Uterus (tissue), 4 donors: ENCODE measurements around the gene GSE1. TPM values are rescaled to one million over a fixed set of nuclear protein-coding genes. Genes with fewer than 3 reads are reported as not detected.

Source experiments
- DNase-seq, 2 donors: peaks; one replicate each; pipeline ENCODE4 v3.0.0-alpha.2; 2019 to 2020
- H3K27ac ChIP-seq, 2 donors: fragments of 200-600 bp; sonication (generic); 1 replicate in 1 of 2; 2 replicates in 1 of 2; pipeline ENCODE4 v1.5.1; 2016 to 2018
- H3K27me3 ChIP-seq, 2 donors: fragments of 200-600 bp; sonication (generic); one replicate each; pipeline ENCODE4 v1.5.1; 2018 to 2019; ENCODE audit warnings: control low read depth in 1 of 2
- H3K36me3 ChIP-seq, 2 donors: fragments of 200-600 bp; sonication (generic); one replicate each; pipeline ENCODE4 v1.5.1; 2019; ENCODE audit warnings: control low read depth in 1 of 2
- H3K4me1 ChIP-seq, 2 donors: fragments of 200-600 bp; sonication (generic); one replicate each; pipeline ENCODE4 v1.5.1; 2018 to 2019; ENCODE audit warnings: control low read depth in 1 of 2
- H3K4me3 ChIP-seq, 2 donors: fragments of 200-600 bp; sonication (generic); 1 replicate in 1 of 2; 2 replicates in 1 of 2; pipeline ENCODE4 v1.5.1; 2018 to 2019; ENCODE audit warnings: mild to moderate bottlenecking in 1 of 2
- H3K9me3 ChIP-seq, 2 donors: fragments of 200-600 bp; sonication (generic); one replicate each; pipeline ENCODE4 v1.5.1; 2019; ENCODE audit warnings: control low read depth in 1 of 2
- POLR2A ChIP-seq, 2 donors: fragments of 450-650 bp; IDR thresholded peaks; one replicate each; pipeline ENCODE4 v1.6.1; 2016; ENCODE audit warnings: antibody characterized with exemption in 2 of 2, mild to moderate bottlenecking in 1 of 2, moderate library complexity in 1 of 2
- intact Hi-C: fragments of 100-400 bp; cut with DNase I; formaldehyde crosslinking; loops from one replicate; pipeline ENCODE4 v1.15.1; 2023; ENCODE audit warnings: low total_unique reads
- total RNA-seq, 4 donors: library from RNA; depleted of rRNA in 3 of 4; stranded (reverse); fragments of >200 nt in 3 of 4; gene quantifications; one replicate each; pipeline versions ENCODE4 v1.1.0 to v1.2.4, GENCODE V29; 2014 to 2023
- TF ChIP-seq, protein P1 (sequence below), 4 experiments: fragments of 200-600 bp in 2 of 4; fragments of 450-650 bp in 2 of 4; sonication (generic) in 2 of 4; IDR thresholded peaks; one replicate each; pipeline ENCODE4 v1.5.1; 2016 to 2019; ENCODE audit warnings: antibody characterized with exemption in 4 of 4, mild to moderate bottlenecking in 2 of 4, moderate library complexity in 1 of 4
- donor health status: DM: yes; HTN: yes; CAD: no.

GSE1 gene
- total RNA-seq, 4 donors from 2014 or later, result 32.6 to 128 (median 73.9) TPM

- TF ChIP-seq, protein P1, sequence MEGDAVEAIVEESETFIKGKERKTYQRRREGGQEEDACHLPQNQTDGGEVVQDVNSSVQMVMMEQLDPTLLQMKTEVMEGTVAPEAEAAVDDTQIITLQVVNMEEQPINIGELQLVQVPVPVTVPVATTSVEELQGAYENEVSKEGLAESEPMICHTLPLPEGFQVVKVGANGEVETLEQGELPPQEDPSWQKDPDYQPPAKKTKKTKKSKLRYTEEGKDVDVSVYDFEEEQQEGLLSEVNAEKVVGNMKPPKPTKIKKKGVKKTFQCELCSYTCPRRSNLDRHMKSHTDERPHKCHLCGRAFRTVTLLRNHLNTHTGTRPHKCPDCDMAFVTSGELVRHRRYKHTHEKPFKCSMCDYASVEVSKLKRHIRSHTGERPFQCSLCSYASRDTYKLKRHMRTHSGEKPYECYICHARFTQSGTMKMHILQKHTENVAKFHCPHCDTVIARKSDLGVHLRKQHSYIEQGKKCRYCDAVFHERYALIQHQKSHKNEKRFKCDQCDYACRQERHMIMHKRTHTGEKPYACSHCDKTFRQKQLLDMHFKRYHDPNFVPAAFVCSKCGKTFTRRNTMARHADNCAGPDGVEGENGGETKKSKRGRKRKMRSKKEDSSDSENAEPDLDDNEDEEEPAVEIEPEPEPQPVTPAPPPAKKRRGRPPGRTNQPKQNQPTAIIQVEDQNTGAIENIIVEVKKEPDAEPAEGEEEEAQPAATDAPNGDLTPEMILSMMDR (IDR thresholded peaks at IDR 0.05), result no peak
- no peak for TF ChIP-seq POLR2A (IDR thresholded peaks at IDR 0.05)
Observed at GRCh38 chr16:85631230-85631629, 18.1 kb downstream of the GSE1 start.

GRCh38 chr16:85631802-85632393, 18.8 kb downstream of the GSE1 start:
- DNase-seq, result no peak
- no peak overlapping the region for H3K27ac ChIP-seq
- H3K36me3 ChIP-seq, result no peaks in the 10 kb centered on the region
- peaks cover 0 to 10% of the 10 kb centered on the region in 2 donors for H3K4me1 ChIP-seq
- no peaks in the 10 kb centered on the region for H3K9me3 ChIP-seq
- TF ChIP-seq POLR2A (IDR thresholded peaks at IDR 0.05), result no peak
- TF ChIP-seq, protein P1 (IDR thresholded peaks at IDR 0.05), result no peak
- no peak overlapping the region for H3K4me3 ChIP-seq
- intact Hi-C loops, result no loop called here
- no peaks in the 10 kb centered on the region for H3K27me3 ChIP-seq

More at GRCh38 chr16:85631230-85631629, 18.1 kb downstream of the GSE1 start:
- Histone ChIP-seq H3K9me3 (no peaks in the 10 kb centered on the region), H3K36me3 (no peaks in the 10 kb centered on the region), H3K4me3 (no peak overlapping the region), H3K27ac (no peak overlapping the region), H3K4me1 (peaks cover 0 to 10% of the 10 kb centered on the region in 2 donors), H3K27me3 (no peaks in the 10 kb centered on the region)
- intact Hi-C loops, result no loop called here
- no peak for DNase-seq

GRCh38 chr16:85632709-85633437, 19.8 kb downstream of the GSE1 start:
- H3K4me3 ChIP-seq, result no peak overlapping the region
- TF ChIP-seq POLR2A (IDR thresholded peaks at IDR 0.05), result no peak
- TF ChIP-seq, protein P1 (IDR thresholded peaks at IDR 0.05), result no peak
- peaks cover 0 to under 1% of the 10 kb centered on the region in 2 donors for H3K4me1 ChIP-seq
- intact Hi-C loops, result no loop called here
- no peaks in the 10 kb centered on the region for H3K27me3 ChIP-seq
- no peak for DNase-seq
- H3K9me3 ChIP-seq, result no peaks in the 10 kb centered on the region
- H3K36me3 ChIP-seq, result no peaks in the 10 kb centered on the region
- no peak overlapping the region for H3K27ac ChIP-seq

DNA sequence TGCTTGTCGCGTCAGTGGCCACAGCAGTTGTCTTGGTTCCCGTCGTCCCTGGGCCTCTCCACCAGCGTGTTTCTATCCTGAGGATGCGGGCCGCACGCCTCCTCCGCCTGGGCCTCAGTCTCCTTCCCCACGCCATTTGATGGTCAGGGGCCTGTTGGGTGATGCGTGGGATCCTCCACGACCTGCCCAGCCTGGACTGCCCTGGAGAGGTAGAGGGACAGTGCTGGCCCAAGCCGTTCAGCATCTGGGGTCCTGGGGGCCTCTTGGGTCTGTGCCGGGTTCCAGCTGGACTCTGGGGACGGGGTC, 20.3 kb downstream of the GSE1 start:
- Histone ChIP-seq H3K9me3 (no peaks in the 10 kb centered on the region), H3K27me3 (no peaks in the 10 kb centered on the region), H3K27ac (no peak overlapping the region), H3K4me3 (no peak overlapping the region), H3K4me1 (no peaks in the 10 kb centered on the region), H3K36me3 (no peaks in the 10 kb centered on the region)
- intact Hi-C loops, result no loop called here
- no peak for DNase-seq
- TF ChIP-seq POLR2A (IDR thresholded peaks at IDR 0.05), result no peak
- TF ChIP-seq, protein P1 (IDR thresholded peaks at IDR 0.05), result no peak

DNA sequence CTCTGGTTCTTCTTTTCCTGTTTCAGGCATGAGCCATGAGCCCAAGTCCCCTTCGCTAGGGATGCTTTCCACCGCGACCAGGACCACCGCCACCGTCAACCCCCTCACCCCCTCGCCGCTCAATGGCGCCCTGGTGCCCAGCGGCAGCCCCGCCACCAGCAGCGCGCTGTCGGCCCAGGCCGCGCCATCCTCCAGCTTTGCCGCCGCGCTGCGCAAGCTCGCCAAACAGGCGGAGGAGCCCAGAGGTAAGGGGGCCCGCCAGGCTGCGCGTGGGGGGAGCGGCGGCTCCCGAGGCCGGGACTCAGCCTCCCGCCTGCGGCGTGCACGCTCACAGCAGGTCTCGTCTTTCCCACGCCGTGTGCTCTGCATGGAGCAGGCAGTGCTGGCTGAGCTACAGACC, 20.8 kb downstream of the GSE1 start:
- DNase-seq, result no peak
- TF ChIP-seq, protein P1 (IDR thresholded peaks at IDR 0.05), result no peak
- no peak for TF ChIP-seq POLR2A (IDR thresholded peaks at IDR 0.05)
- Histone ChIP-seq H3K4me3 (no peak overlapping the region), H3K9me3 (no peaks in the 10 kb centered on the region), H3K27me3 (no peaks in the 10 kb centered on the region), H3K36me3 (no peaks in the 10 kb centered on the region), H3K27ac (no peak overlapping the region), H3K4me1 (no peaks in the 10 kb centered on the region)
- intact Hi-C loops, result no loop called here
